Vein endothelial cell (primary cell): ENCODE data around the gene DKC1. TPM values are rescaled to one million over a fixed set of nuclear protein-coding genes. Genes with fewer than 3 reads are reported as not detected.

Source experiments
- small RNA-seq: library from RNA; depleted of rRNA; stranded (forward); fragments of <200 nt; gene quantifications from one replicate; pipeline ENCODE3, GENCODE V24; 2012
- total RNA-seq: library from RNA; depleted of rRNA; stranded (reverse); fragments of >200 nt; gene quantifications from 2 replicates; pipeline ENCODE4 v1.2.3, GENCODE V29; 2012

Gene DKC1
- 53.2 and 57.8 TPM in 2 replicates for total RNA-seq

DNA sequence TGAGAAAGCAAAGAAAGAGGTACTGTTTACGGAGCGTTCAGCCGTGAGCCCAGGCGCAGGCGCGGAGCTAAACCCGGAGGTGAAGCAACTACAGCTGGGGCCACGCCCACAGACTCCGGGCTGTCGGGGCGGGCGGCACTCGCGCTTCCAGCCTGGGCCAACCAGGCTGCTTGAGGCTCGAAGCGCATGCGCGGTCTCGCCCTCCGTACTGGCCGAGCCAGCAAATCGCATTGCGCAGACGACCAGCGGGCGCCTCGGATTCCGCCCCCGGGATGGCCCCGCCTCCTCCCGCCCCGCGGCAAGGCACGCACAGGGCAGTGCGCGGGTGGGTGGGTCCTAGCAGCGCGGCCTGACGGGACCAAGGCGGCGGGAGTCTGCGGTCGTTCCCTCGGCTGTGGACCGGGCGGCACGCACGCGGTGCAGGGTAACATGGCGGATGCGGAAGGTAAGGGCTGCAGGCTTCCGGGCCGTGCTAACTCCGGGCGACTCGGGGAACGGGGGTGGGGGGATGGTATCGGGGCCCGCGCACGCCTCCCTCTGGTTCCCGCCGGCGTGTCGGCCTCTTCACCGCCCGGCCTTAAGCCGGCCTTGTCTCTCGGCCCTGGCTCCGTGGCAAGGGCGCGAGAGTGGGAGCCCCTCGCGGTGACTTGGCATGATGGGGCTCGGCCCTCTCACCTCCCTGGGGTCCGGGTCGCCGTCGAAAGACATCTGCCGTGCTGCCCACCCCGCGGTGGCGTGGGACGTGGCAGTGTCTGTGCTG lies at the start of gene DKC1:
TSS of gene DKC1 (plus strand) at position 328 of the 760 bp plus-strand sequence. CDS start at position 430, 102 bp downstream.

DNA sequence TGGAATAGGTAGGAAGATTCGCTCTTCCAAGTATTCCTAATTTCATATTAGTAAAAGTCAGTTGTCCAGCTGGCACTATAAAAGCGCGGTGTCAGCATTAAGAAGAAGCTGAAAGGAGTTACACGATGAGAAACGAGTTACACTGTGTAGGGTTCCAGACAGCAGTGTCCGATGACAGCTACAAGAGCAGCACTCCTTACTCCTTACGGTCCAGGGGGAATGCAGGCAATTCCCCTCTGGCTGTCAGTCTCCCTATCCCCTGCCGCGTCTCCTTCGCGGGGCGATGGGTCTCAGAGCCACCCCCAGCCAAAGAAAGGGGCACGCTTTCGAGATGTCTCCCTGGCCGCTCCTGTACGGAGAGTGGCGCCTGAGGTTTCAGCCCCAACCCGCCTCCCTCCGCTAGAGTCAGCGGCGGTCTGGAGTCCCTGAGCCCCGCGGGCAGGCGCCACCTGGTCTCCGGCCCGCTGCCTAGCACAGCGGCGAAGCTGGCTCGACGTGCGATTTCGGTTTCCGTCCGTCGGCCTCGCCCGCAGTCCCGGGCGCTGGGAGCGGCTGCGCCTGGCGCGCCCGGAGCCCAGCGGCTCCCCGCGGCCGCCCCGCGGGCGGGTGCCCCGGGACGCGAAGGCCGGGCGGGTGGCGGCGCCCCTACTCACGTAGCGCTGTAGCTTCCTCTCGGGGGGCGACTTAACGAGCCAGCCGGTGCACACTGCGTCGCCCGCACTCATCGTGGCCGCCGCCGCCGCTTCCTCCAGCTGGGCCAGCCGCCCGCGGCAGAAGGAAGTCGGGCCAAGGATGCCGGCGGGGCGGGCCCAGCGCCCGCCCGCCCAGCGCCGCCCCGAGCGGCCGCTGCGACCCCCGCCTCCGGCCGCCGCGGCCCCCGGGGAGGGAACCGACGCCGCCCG lies 12.1 kb upstream of the DKC1 start, which contains the start of gene GAB3:
TSS of gene GAB3 (minus strand) at position 777 of the 902 bp plus-strand sequence. CDS start at position 725, 52 bp downstream.

DNA sequence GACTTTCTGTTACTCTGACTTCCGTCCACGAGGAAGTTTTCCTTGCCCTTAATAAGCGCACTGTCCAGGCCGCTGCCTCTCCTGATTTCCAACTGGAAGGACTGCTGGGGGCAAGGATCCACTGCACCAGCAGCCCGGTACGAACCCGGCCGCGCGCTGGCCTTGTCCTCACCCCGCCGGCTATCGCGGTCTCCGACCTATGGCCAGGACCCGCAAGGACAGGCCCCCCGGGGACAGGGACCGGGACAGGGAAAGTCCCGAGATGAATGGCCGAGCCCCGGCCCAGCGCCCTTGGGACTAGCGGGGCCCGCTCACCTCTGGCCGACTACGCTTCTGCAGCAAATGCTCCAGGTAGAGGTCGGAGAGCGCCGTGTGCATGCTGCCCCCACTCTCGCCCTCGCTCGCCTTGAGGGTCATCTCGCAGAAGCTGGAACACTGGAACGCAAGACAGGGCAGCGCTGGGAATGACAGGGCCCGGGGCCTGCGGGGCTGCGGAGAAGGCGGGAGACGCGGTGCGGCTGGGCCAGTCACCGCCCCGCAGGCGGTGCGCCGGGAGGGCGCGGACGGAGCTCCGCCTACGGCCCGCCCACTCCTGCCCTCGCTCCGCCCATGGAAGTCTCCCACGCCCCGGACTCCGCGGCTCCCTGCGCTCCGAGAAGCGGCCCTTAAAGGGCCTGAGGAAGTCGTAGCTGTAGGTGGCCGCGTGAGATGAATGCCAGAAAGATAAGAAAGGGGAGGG lies 42.5 kb downstream of the DKC1 start, which contains the start of gene MPP1:
TSS of gene MPP1 (minus strand) at position 529 of the 739 bp plus-strand sequence. CDS start at position 417, 112 bp downstream.

Small RNAs within 50 kb of the gene (small RNA-seq; reads per million reads assigned to genes)
- not detected for gene SNORA36A

Other genes with a start within 250 kb of the DKC1 start
- 17.7 and 22.2 TPM in 2 replicates for gene FAM3A, start 246.6 kb upstream of the DKC1 start, total RNA-seq
- 96.0 and 108 TPM in 2 replicates for gene G6PD, start 216.0 kb upstream of the DKC1 start, total RNA-seq
- 25.7 and 26.8 TPM in 2 replicates for gene IKBKG, start 215.2 kb upstream of the DKC1 start, total RNA-seq
- gene CTAG1A, start 177.7 kb upstream of the DKC1 start, total RNA-seq: not detected in 2 replicates
- not detected in 2 replicates for gene CTAG1B, start 143.6 kb upstream of the DKC1 start, total RNA-seq
- gene CTAG2, start 109.3 kb upstream of the DKC1 start, total RNA-seq: not detected in 2 replicates
- 9.4 and 18.0 TPM in 2 replicates for gene GAB3, start 11.8 kb upstream of the DKC1 start, total RNA-seq
- gene MPP1, start 42.6 kb downstream of the DKC1 start, total RNA-seq: 25.8 and 37.1 TPM in 2 replicates
- gene SMIM9, start 71.8 kb downstream of the DKC1 start, total RNA-seq: not detected in 2 replicates
- gene F8A1, start 123.5 kb downstream of the DKC1 start, total RNA-seq: 2.1 and 2.3 TPM in 2 replicates